Ureter (tissue), 1 donor: ENCODE measurements around the gene CHCHD3. TPM values are rescaled to one million over a fixed set of nuclear protein-coding genes. Genes with fewer than 3 reads are reported as not detected.
"Not testable (repeated sequence)": the region's sequence is repeated elsewhere in the genome, so short reads cannot be mapped to it uniquely, and the experiment has no call there.

Source experiments
- DNase-seq: peaks from one replicate; pipeline ENCODE4 v3.0.0-alpha.2; 2020; ENCODE audit warnings: low spot score
- total RNA-seq: library from RNA; stranded (reverse); gene quantifications from one replicate; pipeline ENCODE4 v1.2.4, GENCODE V29; 2023
- donor health status: DM: yes; HTN: yes; CAD: no.

The CHCHD3 gene
- total RNA-seq, 1 donor from 2014 or later, result 48.9 TPM

GRCh38 chr7:133003052-133003910, 78.6 kb downstream of the CHCHD3 start:
- no peak for DNase-seq

- DNase-seq, result no peak
Observed at GRCh38 chr7:133001727-133002126, 80.2 kb downstream of the CHCHD3 start.

DNA sequence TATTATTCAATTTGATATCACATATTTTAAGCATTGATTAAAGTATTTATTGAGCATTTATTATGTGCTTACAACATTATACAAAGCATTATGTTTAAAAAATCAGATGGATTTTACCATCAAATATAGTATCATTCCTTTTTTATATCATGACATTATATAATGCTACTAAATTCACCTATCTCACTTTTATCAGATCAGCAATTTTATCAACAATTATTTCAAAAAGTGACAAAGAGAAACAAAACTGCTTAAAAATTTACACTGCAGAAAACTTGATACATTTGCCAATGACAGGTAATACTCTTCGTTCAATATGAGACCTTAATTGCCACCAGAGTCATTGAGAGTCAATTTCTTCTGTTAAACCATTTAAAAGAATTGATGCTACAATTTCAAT, 82.0 kb downstream of the CHCHD3 start:
- no peak for DNase-seq

- no peak for DNase-seq
Observed at GRCh38 chr7:132998763-132999162, 83.1 kb downstream of the CHCHD3 start.

- DNase-seq, result no peak
Observed at GRCh38 chr7:132997505-132997904, 84.4 kb downstream of the CHCHD3 start.

DNA sequence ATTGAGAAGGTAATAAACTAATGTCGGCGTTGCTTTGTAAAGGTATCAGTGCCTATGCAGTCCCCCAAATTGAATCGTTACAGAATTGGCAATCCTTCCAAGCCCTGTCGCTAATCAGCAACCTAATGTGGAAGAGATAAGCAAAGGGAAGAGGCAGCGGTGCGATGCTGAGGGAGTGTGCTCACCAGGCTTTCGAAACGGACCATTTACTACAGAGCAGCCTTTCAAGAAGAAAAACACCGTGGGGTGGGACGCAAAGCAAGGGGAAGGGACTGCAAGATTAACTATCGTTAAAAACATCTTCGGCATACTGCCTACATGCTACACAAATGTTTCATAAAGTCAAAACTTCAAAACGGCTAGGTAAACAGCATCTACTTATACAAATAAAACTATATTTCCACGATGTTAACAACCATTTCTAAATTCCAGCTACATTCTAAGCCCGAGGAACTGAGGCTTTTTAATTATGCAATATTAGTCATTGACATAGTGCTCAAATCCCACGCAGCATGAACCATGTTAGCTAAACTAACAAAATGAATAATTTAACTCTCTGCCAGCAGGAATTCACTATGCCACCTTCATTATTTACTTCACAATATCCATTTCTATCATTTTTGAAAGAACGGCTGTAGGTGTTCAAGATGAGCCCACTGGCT, 85.2 kb downstream of the CHCHD3 start:
- DNase-seq, result no peak

GRCh38 chr7:132993377-132994013, 88.4 kb downstream of the CHCHD3 start:
- no peak for DNase-seq

DNA sequence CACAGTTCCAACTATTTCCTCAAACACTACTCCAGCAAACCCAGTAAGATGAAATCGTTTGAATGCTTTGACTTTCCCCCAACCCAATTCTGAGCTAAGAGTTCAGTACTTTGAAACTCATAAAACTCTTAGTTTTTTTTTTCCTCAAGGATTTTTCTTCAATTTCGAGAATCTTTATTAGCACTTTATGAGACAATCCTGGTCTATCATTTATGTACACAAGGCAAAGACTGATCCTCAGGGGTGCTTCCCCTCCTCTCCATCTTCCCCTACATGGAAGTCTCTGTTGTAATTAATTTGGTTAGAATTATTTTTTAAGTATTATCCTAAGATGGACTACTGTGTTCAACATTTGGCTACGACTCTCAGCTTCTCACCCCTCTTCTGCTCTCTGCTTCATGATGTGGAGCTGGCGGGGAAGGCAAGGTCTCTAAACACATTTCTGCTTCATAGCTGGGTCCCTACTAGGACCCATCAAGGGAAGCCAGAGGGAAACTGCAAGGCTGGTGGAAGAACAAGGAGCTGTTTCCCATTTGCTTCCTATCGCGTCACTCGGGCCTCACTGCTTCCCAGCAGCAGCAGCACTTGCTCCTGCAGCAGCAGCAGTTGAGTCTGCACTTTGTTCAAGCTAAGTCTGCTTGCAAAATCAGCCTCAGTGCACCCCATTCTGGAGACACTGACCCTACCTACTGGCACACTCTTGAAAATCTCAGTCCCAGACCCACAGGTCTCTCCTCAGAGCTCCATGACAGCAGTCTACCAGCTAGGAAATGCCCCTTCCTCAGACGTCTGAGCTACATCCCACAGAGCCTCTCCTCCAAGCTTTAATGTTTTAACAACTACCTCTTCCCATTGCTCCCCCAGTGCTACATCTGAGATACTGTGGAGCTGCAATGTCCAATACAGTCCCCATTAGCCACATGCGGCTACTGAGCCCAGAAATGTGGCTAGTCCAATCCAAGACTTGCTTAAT, 90.0 kb downstream of the CHCHD3 start:
- DNase-seq, result no peak

- no peak for DNase-seq
Observed at GRCh38 chr7:132988117-132988516, 93.8 kb downstream of the CHCHD3 start.

GRCh38 chr7:132980402-132980801, 101.5 kb downstream of the CHCHD3 start:
- DNase-seq, result no peak

DNA sequence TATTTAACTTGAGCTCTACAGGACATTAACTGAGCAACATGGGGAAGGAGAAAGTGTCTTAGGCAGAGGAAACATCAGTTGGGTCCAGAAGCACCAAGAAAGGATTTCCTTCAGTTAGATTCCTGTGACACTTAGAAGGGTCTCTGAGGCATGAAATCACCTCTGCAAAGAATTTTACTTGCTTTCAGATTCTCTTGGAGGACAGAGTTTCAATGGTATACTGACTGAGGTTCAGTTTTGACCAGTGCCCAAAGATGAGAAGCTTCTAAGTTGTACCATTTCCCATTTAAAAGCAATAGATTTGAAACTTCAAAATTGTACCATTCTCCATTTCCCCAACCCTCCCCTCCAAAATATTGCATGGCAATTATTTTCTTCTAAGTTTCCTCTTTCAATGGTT, 102.4 kb downstream of the CHCHD3 start:
- DNase-seq, result no peak

DNA sequence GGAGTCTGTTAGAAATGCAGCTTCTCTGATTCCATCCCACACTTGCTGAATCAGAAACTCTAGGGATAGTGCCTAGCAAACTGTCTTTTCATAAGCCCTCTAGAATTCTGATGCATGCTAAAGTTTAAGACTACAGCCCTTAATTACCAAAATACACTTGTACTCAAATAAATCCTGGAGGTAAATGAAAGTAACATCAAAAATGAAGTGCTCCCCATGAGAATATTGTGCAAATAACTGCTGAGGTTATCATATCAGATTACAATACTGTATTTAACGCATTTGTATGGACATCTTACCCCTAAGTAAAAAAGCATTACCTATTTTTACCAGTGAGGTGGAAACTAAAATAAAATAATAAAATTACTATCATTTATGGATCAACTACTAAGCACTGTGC, 104.7 kb downstream of the CHCHD3 start:
- DNase-seq, result no peak

DNA sequence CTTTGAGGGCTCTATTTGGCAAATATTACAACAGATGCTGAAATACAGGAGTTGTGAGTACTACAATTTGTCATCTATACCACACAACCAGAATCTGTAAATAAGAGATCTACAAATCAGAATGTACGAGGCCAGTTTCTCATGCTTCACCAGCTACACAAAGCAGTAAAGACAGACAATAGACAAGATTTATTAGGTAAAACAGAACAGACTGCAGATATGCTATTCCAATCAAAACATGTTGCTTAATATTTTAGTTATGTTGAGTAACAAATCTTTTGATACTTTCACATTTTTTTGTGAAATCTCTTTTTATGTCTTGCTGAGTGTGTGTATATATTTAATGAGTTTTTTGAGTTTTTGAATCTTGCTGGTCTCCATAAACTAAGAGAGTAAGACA, 109.1 kb downstream of the CHCHD3 start:
- no peak for DNase-seq

DNA sequence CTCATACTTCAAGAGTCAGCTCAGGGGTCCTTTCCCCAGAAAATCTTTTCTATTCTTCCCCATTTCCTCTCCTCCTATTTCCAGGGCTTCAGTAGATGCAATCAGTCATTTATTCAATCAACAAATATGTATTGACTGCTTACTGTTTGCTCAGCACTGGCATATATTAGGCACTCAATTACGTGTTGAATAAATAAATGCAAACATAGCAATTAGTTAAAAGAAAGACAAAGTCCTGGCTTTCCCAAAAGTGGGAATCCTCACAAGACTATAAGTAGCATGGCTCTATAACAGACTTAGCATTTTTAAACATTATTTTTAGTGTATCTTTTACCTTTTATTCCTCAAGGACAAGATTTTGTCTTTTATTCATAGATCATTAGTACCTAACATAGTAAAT, 111.6 kb downstream of the CHCHD3 start:
- DNase-seq, result no peak

GRCh38 chr7:132969520-132969919, 112.4 kb downstream of the CHCHD3 start:
- no peak for DNase-seq

- DNase-seq, result not testable (repeated sequence)
Observed at GRCh38 chr7:132967470-132967848, 114.4 kb downstream of the CHCHD3 start.

GRCh38 chr7:132966754-132967469, 115.0 kb downstream of the CHCHD3 start:
- DNase-seq, result no peak

DNA sequence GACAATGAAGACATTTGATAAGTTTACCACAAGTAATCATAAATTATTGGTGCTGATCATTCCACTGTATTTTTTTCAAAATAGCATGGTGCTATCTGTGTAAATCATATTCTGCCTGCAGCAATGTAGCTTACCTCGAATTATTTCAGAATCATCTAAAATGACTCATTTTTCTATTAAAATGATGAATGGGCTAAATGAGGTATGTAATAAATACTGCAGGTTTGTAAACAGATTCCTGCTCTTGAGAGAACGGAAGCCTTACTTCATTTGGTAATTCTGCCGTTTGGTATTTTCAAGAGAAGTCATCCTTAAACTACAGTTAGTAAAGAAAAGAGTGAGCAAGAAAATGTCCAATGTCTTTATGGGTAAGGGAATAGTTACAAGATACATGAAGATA, 115.9 kb downstream of the CHCHD3 start:
- no peak for DNase-seq

- no peak for DNase-seq
Observed at GRCh38 chr7:132964876-132965275, 117.0 kb downstream of the CHCHD3 start.

DNA sequence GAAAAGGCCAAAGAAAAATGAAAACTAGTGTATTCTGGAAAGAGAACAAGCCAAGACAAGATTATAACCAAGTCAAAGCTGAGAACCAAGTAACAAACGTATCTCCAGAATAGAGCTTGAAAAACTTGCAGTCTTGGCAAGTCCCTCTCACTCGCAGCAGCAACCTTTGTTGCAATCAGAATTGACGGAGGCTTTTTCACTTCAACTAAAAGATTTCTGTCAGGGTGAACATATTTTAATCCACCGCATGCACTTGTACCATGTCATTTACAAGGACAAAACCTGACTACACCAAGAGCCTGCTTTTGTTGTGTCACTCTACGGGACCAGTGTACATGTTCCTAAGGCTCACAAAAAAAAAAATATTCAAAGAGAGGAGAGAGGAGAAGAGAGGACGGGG, 122.0 kb downstream of the CHCHD3 start:
- no peak for DNase-seq

DNA sequence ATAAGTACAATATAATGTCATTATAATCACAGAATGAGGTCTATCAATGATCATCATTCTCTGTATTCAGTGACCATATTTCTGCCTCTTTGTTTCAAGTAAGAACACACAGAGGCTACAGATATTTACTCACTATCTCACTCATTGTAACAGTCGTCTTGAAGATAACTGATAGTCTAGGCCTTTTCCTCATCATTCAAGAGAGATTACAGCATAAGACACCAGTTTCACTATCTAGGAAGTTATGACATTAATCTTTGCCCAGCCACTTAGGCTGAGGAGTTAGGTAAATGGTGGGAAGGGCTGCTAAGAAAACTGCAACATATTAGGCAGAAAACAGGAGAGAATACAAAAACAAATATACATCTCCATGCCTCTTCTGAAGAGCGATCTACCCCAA, 125.3 kb downstream of the CHCHD3 start:
- no peak for DNase-seq
